Kidney glomerular epithelial cell (primary cell): ENCODE data around the gene CRNN.
A peak's percentile ranks its signal among the peaks of the same experiment; 100 is the strongest.

ENCODE experiments used
- DNase-seq: peaks from one replicate; lab custom pipeline; 2025; lab: John Stamatoyannopoulos, UW

Gene CRNN

GRCh38 chr1:152419917-152420316 lies 5.9 kb upstream of the CRNN start:
- no peak for DNase-seq

GRCh38 chr1:152415454-152416227 lies 1.6 kb upstream of the CRNN start:
- DNase-seq, result no peak

GRCh38 chr1:152412756-152413155 lies 1.3 kb downstream of the CRNN start:
- no peak for DNase-seq

- DNase-seq, result no peak
These were observed 2.9 kb downstream of the CRNN start for GRCh38 chr1:152411134-152411533.

- DNase-seq, result peak; percentile 60
These were observed 3.5 kb downstream of the CRNN start for GRCh38 chr1:152410599-152410998.

GRCh38 chr1:152410028-152410427 lies 4.0 kb downstream of the CRNN start:
- DNase-seq, result no peak

GRCh38 chr1:152408664-152409063 lies 5.4 kb downstream of the CRNN start:
- no peak for DNase-seq

GRCh38 chr1:152398812-152399698 lies 15.0 kb downstream of the CRNN start:
- peak; percentile 74 for DNase-seq

- DNase-seq, result no peak
These were observed 16.6 kb downstream of the CRNN start for GRCh38 chr1:152397474-152397873.

- DNase-seq, result no peak
These were observed 19.9 kb downstream of the CRNN start for GRCh38 chr1:152394151-152394550.

GRCh38 chr1:152392909-152393308 lies 21.2 kb downstream of the CRNN start:
- DNase-seq, result peak; percentile 62

GRCh38 chr1:152388889-152389288 lies 25.2 kb downstream of the CRNN start:
- DNase-seq, result no peak

- no peak for DNase-seq
These were observed 27.1 kb downstream of the CRNN start for GRCh38 chr1:152386940-152387339.

GRCh38 chr1:152380932-152381331 lies 33.1 kb downstream of the CRNN start:
- no peak for DNase-seq

GRCh38 chr1:152374451-152374850 lies 39.6 kb downstream of the CRNN start:
- no peak for DNase-seq

GRCh38 chr1:152372672-152373071 lies 41.4 kb downstream of the CRNN start:
- DNase-seq, result no peak

- no peak for DNase-seq
These were observed 46.6 kb downstream of the CRNN start for GRCh38 chr1:152367436-152367835.

- no peak for DNase-seq
These were observed 54.2 kb downstream of the CRNN start, which contains the start of gene FLG2 for GRCh38 chr1:152359906-152360305. Gene FLG2, minus strand, starts transcription at chr1:152360006. Its CDS starts 1,122 bp downstream, at chr1:152358884.
